Ovary (tissue), 3 donors: ENCODE measurements around the gene CNKSR3.

Experiments
- CTCF ChIP-seq, 3 donors: fragments of 450-650 bp in 2 of 3; fragments of 200-600 bp in 1 of 3; IDR thresholded peaks; one replicate each; pipeline versions ENCODE4 v1.5.1 to v1.8.0; 2016 to 2022; ENCODE audit warnings: antibody characterized with exemption in 3 of 3, mild to moderate bottlenecking in 1 of 3
- EP300 ChIP-seq: sonication (generic); formaldehyde crosslinking; IDR thresholded peaks from one replicate; pipeline ENCODE4 v1.6.1; 2017; ENCODE audit warnings: antibody characterized with exemption
- POLR2A ChIP-seq: fragments of 450-650 bp; IDR thresholded peaks from one replicate; pipeline ENCODE4 v1.6.1; 2017; ENCODE audit warnings: antibody characterized with exemption, mild to moderate bottlenecking, moderate library complexity
- donor health status: DM: no; HTN: no; CAD: no.

- TF ChIP-seq EP300 (no peak), POLR2A (no peak), CTCF (IDR thresholded peaks at IDR 0.05) (no peak)
These were observed 77.7 kb downstream of the CNKSR3 start for GRCh38 chr6:154432533-154433476.
